ENCODE results near the gene E4F1.
A peak's percentile ranks its signal among the peaks of the same experiment; 100 is the strongest.

The E4F1 gene

GRCh38 chr16:2194166-2194834, 29.1 kb upstream of the E4F1 start:
- Histone ChIP-seq H3K9ac (ENCODE audit: low read depth, low read length) (no peak overlapping the region), H3K27me3 (ENCODE audit: insufficient read depth, low read length, poor library complexity) (peaks cover 49% of the 10 kb centered on the region)

GRCh38 chr16:2194852-2195321, 28.5 kb upstream of the E4F1 start:
- no peaks in the 10 kb centered on the region for H3K79me2 ChIP-seq (ENCODE audit: insufficient read depth, low read length)
- H3K9ac ChIP-seq (ENCODE audit: low read depth, low read length): no peak overlapping the region
- no peak overlapping the region for H3K4me2 ChIP-seq (ENCODE audit: insufficient read depth, low read length)
- H3K9me3 ChIP-seq (ENCODE audit: insufficient read depth, low read length, severe bottlenecking): no peaks in the 10 kb centered on the region
- no peak overlapping the region for H3K4me3 ChIP-seq (ENCODE audit: low read depth in 1 of 2, low read length in 2 of 2)
- ATAC-seq (ENCODE audit: insufficient read depth, low read depth) (peak; percentile 44; the same call in 2 of the 3 replicates), DNase-seq (peak; percentile 46)
- H2AFZ ChIP-seq (ENCODE audit: low read depth, low read length): no peak overlapping the region
- peaks cover 49% of the 10 kb centered on the region for H3K27me3 ChIP-seq (ENCODE audit: insufficient read depth, low read length, poor library complexity)
- peaks cover 12% of the 10 kb centered on the region for H3K4me1 ChIP-seq (ENCODE audit: insufficient read depth, low read length)
- no peak overlapping the region for H3K27ac ChIP-seq (ENCODE audit: low read length)
- peaks cover 16% of the 10 kb centered on the region for H4K20me1 ChIP-seq (ENCODE audit: insufficient read depth, low read length)
- TF ChIP-seq EZH2 (IDR thresholded peaks at IDR 0.05; ENCODE audit: borderline replicate concordance, low read depth, low read length, severe bottlenecking) (no peak), CTCF (IDR thresholded peaks at IDR 0.05; ENCODE audit: borderline replicate concordance, extremely low read depth, low read length, poor library complexity, severe bottlenecking) (peak; percentile 65)
- H3K36me3 ChIP-seq (ENCODE audit: insufficient read depth, low read length): no peaks in the 10 kb centered on the region

More at GRCh38 chr16:2194166-2194834, 29.1 kb upstream of the E4F1 start:
- ATAC-seq (ENCODE audit: insufficient read depth, low read depth) (no peak), DNase-seq (no peak)
- Histone ChIP-seq H3K36me3 (ENCODE audit: insufficient read depth, low read length) (no peaks in the 10 kb centered on the region), H3K4me2 (ENCODE audit: insufficient read depth, low read length) (no peak overlapping the region), H4K20me1 (ENCODE audit: insufficient read depth, low read length) (peaks cover 16% of the 10 kb centered on the region), H3K79me2 (ENCODE audit: insufficient read depth, low read length) (no peaks in the 10 kb centered on the region), H3K4me1 (ENCODE audit: insufficient read depth, low read length) (peaks cover 12% of the 10 kb centered on the region), H3K9me3 (ENCODE audit: insufficient read depth, low read length, severe bottlenecking) (no peaks in the 10 kb centered on the region), H3K4me3 (ENCODE audit: low read depth in 1 of 2, low read length in 2 of 2) (no peak overlapping the region), H2AFZ (ENCODE audit: low read depth, low read length) (no peak overlapping the region), H3K27ac (ENCODE audit: low read length) (no peak overlapping the region)
- TF ChIP-seq CTCF (IDR thresholded peaks at IDR 0.05; ENCODE audit: borderline replicate concordance, extremely low read depth, low read length, poor library complexity, severe bottlenecking) (no peak), EZH2 (IDR thresholded peaks at IDR 0.05; ENCODE audit: borderline replicate concordance, low read depth, low read length, severe bottlenecking) (no peak)

- Histone ChIP-seq H4K20me1 (ENCODE audit: insufficient read depth, low read length) (peaks cover 16% of the 10 kb centered on the region), H3K27me3 (ENCODE audit: insufficient read depth, low read length, poor library complexity) (peaks cover 49% of the 10 kb centered on the region), H3K27ac (ENCODE audit: low read length) (no peak overlapping the region), H2AFZ (ENCODE audit: low read depth, low read length) (no peak overlapping the region), H3K9me3 (ENCODE audit: insufficient read depth, low read length, severe bottlenecking) (no peaks in the 10 kb centered on the region), H3K4me2 (ENCODE audit: insufficient read depth, low read length) (peak overlapping the region; percentile 69), H3K4me3 (ENCODE audit: low read depth in 1 of 2, low read length in 2 of 2) (peak overlapping the region in 1 of 2 experiments; percentile 51; a peak in 2 of 4 replicates), H3K36me3 (ENCODE audit: insufficient read depth, low read length) (no peaks in the 10 kb centered on the region), H3K4me1 (ENCODE audit: insufficient read depth, low read length) (peaks cover 12% of the 10 kb centered on the region), H3K9ac (ENCODE audit: low read depth, low read length) (peak overlapping the region; percentile 45; the same call in 1 of the 2 replicates), H3K79me2 (ENCODE audit: insufficient read depth, low read length) (no peaks in the 10 kb centered on the region)
- peak; percentile 77 for DNase-seq
- TF ChIP-seq EZH2 (IDR thresholded peaks at IDR 0.05; ENCODE audit: borderline replicate concordance, low read depth, low read length, severe bottlenecking) (peak; percentile 89), CTCF (IDR thresholded peaks at IDR 0.05; ENCODE audit: borderline replicate concordance, extremely low read depth, low read length, poor library complexity, severe bottlenecking) (no peak)
- peak; percentile 70 for ATAC-seq (ENCODE audit: insufficient read depth, low read depth)
These were observed 27.8 kb upstream of the E4F1 start for GRCh38 chr16:2195322-2196161.
